PC-9 (cell line): Measurements from ENCODE around the gene DKK3. TPM values are rescaled to one million over a fixed set of nuclear protein-coding genes. Genes with fewer than 3 reads are reported as not detected.

Experiments used
- BruUV-seq: library from RNA; stranded (reverse); fragments of 400-500 nt; replicated peaks from 2 replicates; lab custom pipeline; 2021; lab: Mats Ljungman, UMichigan
- CTCF ChIA-PET: fragments of 300-600 bp; sonication (Branson Sonifier 250); formaldehyde crosslinking; loops from one replicate; lab custom pipeline; 2022; ENCODE audit warnings: antibody characterized with exemption; lab: Charles Lee
- POLR2A ChIA-PET: fragments of 300-600 bp; sonication (Branson Sonifier 250); formaldehyde crosslinking; loops from one replicate; lab custom pipeline; 2022; ENCODE audit warnings: antibody characterized with exemption; ENCODE audit not compliant: unreplicated experiment; lab: Charles Lee
- DNase-seq, 2 experiments: peaks; one replicate each; pipeline versions ENCODE4 v3.0.0 to v3.0.0-alpha.2; 2015 to 2022; ENCODE audit warnings: mixed read lengths in 1 of 2
- H2AFZ ChIP-seq: fragments of 200-600 bp; sonication (generic); 2 replicates; pipeline ENCODE4 v1.8.1; 2017; ENCODE audit warnings: antibody characterized with exemption
- H3F3A ChIP-seq: fragments of 200-600 bp; sonication (generic); 2 replicates; pipeline ENCODE4 v1.8.1; 2017; ENCODE audit warnings: antibody characterized with exemption, mild to moderate bottlenecking, low read depth; ENCODE audit not compliant: insufficient read depth
- H3K27ac ChIP-seq: fragments of 200-600 bp; sonication (generic); 2 replicates; pipeline ENCODE4 v1.6.1; 2016; ENCODE audit warnings: mixed run types
- H3K27me3 ChIP-seq: fragments of 200-600 bp; sonication (generic); 2 replicates; pipeline ENCODE4 v1.6.1; 2016; ENCODE audit warnings: low read depth, mixed run types; ENCODE audit not compliant: insufficient read depth
- H3K36me3 ChIP-seq: fragments of 200-600 bp; sonication (generic); 2 replicates; pipeline ENCODE4 v1.6.1; 2016; ENCODE audit warnings: low read depth, mixed run types
- H3K4me1 ChIP-seq: fragments of 200-600 bp; sonication (generic); replicated peaks from 2 replicates; pipeline ENCODE4 v1.6.1; 2016; ENCODE audit warnings: mixed run types; ENCODE audit not compliant: insufficient read depth
- H3K4me2 ChIP-seq: fragments of 200-600 bp; sonication (generic); 2 replicates; pipeline ENCODE4 v1.6.1; 2017; ENCODE audit warnings: mixed run types
- H3K4me3 ChIP-seq: fragments of 200-600 bp; sonication (generic); 2 replicates; pipeline ENCODE4 v1.6.1; 2016; ENCODE audit warnings: mixed run types
- H3K79me2 ChIP-seq: fragments of 200-600 bp; sonication (generic); 2 replicates; pipeline ENCODE4 v1.6.1; 2017; ENCODE audit warnings: low read depth, mixed run types
- H3K9me2 ChIP-seq: fragments of 200-600 bp; sonication (generic); 2 replicates; pipeline ENCODE4 v1.8.1; 2017; ENCODE audit warnings: mild to moderate bottlenecking; ENCODE audit not compliant: insufficient read depth
- H3K9me3 ChIP-seq: fragments of 200-600 bp; sonication (generic); 2 replicates; pipeline ENCODE4 v1.8.1; 2016; ENCODE audit warnings: low read depth; ENCODE audit not compliant: insufficient read depth
- H4K20me1 ChIP-seq: fragments of 200-600 bp; sonication (generic); 2 replicates; pipeline ENCODE4 v1.8.1; 2017; ENCODE audit not compliant: insufficient read depth
- CTCF ChIP-seq: fragments of 200-600 bp; sonication (generic); conservative IDR thresholded peaks from 2 replicates; pipeline ENCODE4 v1.6.1; 2017; ENCODE audit warnings: mixed run types, antibody characterized with exemption, mild to moderate bottlenecking, moderate library complexity
- EZH2 ChIP-seq: fragments of 200-600 bp; sonication (generic); IDR thresholded peaks from 2 replicates; pipeline ENCODE4 v1.8.0; 2017; ENCODE audit warnings: antibody characterized with exemption, low read depth
- intact Hi-C: fragments of 100-400 bp; cut with micrococcal nuclease; formaldehyde crosslinking; loops from one replicate; pipeline ENCODE4 v1.10.0; 2022; ENCODE audit not compliant: unreplicated experiment
- total RNA-seq: library from RNA; stranded (reverse); gene quantifications from 2 replicates; pipeline ENCODE4 v1.2.3, GENCODE V29; 2021

The DKK3 gene
- total RNA-seq, 1 experiment from 2014 or later = 11.5 TPM

DNA sequence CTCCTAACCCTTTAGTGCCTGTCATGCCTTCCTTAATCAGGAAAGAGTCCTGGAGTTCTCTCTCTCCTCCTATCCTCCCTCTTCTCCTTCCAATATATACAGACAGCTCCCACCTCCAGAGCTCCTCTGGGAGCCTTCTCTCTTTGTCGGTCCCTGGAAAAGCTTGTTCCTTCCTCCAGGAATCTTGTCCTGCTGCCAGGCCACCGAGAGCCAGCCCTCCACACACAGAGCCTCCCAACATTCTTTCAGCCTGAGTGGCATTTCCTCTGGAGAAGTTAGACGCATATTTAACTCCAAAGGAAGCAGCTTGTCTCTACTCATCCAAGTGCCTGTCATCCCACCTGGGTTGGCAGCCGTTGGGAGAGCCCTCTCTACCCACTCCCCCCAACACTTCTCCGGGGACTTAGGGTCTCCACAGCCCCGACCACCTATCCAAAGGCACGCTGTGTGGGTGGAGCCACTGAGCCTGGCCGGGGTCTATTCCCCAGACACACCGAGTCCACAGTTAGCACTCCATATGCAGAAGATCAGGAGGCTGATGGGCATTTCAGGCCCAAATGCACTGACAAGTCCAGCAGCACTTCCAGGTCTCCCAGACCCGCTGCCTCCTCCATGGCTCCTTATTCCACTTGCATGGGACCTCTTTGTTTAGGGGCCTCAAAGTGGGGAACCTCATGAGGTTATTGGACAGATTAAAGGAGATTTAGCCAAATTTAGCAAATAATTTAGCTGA lies 31.1 kb downstream of the DKK3 start:
- no peaks in the 10 kb centered on the region for H3K79me2 ChIP-seq
- TF ChIP-seq CTCF (no peak), EZH2 (no peak)
- ChIA-PET POLR2A (interaction anchor here (1.3 kb wide), 1 partner anchor 134 kb away, joined by 5 read pairs; no protein-coding TSS in a partner anchor), CTCF (interaction anchor here (0.9 to 1.0 kb wide), 2 partner anchors 70 to 307 kb away, joined by 3 to 4 read pairs; no protein-coding TSS in a partner anchor)
- H3K4me1 ChIP-seq = peaks cover 15% of the 10 kb centered on the region
- peak; percentile 43 to 49 for DNase-seq
- no peaks in the 10 kb centered on the region for H4K20me1 ChIP-seq
- H3K4me3 ChIP-seq = no peak overlapping the region
- H3K4me2 ChIP-seq = peak overlapping the region; percentile 49
- no TSS peak for BruUV-seq
- H3K27me3 ChIP-seq = no peaks in the 10 kb centered on the region
- H3K9me2 ChIP-seq = no peaks in the 10 kb centered on the region
- intact Hi-C loops = loop anchor here (5.0 kb wide), 1 partner anchor 65 kb away; no protein-coding TSS in a partner anchor
- H2AFZ ChIP-seq = no peak overlapping the region
- H3F3A ChIP-seq = no peaks in the 10 kb centered on the region
- H3K27ac ChIP-seq = no peak overlapping the region
- no peaks in the 10 kb centered on the region for H3K36me3 ChIP-seq
- H3K9me3 ChIP-seq = no peaks in the 10 kb centered on the region

DNA sequence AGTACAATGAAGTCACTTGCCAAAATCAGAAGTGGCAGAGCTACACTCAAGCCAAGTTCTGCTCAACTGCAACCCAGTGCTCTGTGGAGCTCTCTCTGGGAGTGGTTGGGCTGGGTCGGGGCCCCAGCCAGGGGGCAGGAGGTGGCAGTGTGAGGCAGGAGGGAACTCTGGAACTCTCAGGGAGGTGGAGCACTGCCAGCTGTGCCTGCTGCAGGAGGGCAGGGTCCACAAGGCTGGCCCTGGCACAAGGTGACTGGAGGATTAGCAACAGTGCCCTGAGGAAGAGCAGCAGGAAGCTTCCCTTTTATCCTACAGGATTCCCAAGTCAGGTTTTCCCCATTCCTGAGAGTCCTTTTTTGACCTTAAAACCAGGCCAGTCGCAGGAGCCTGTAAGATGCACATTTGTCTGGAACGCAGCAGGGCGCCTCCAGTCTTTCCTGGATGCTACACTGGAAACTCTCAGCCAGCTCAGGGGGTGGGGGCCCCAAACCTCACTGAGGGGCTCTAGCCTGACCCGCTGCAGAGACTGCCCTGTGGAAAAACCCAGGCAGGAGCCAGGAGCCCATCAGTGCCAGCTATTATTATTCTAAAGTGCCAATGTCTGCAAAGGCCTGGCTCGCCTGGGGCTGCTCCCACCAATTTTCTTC lies 31.8 kb downstream of the DKK3 start:
- H3K4me1 ChIP-seq = peaks cover 15% of the 10 kb centered on the region
- H3K79me2 ChIP-seq = no peaks in the 10 kb centered on the region
- no peaks in the 10 kb centered on the region for H3K36me3 ChIP-seq
- peak in 1 of 2 experiments; percentile 22 for DNase-seq
- no peak overlapping the region for H2AFZ ChIP-seq
- H4K20me1 ChIP-seq = no peaks in the 10 kb centered on the region
- no peaks in the 10 kb centered on the region for H3K9me2 ChIP-seq
- ChIA-PET POLR2A (interaction anchor here (1.3 kb wide), 1 partner anchor 133 kb away, joined by 5 read pairs; no protein-coding TSS in a partner anchor), CTCF (interaction anchor here (0.6 to 1.0 kb wide), 4 partner anchors 36 to 308 kb away, joined by 3 to 6 read pairs (median 4); no protein-coding TSS in a partner anchor)
- no peaks in the 10 kb centered on the region for H3K27me3 ChIP-seq
- H3K4me2 ChIP-seq = peak overlapping the region; percentile 49
- no peak overlapping the region for H3K4me3 ChIP-seq
- BruUV-seq = no TSS peak
- H3K27ac ChIP-seq = no peak overlapping the region
- intact Hi-C loops = loop anchor here (5.0 kb wide), 1 partner anchor 66 kb away; no protein-coding TSS in a partner anchor
- no peaks in the 10 kb centered on the region for H3F3A ChIP-seq
- TF ChIP-seq EZH2 (no peak), CTCF (no peak)
- no peaks in the 10 kb centered on the region for H3K9me3 ChIP-seq

DNA sequence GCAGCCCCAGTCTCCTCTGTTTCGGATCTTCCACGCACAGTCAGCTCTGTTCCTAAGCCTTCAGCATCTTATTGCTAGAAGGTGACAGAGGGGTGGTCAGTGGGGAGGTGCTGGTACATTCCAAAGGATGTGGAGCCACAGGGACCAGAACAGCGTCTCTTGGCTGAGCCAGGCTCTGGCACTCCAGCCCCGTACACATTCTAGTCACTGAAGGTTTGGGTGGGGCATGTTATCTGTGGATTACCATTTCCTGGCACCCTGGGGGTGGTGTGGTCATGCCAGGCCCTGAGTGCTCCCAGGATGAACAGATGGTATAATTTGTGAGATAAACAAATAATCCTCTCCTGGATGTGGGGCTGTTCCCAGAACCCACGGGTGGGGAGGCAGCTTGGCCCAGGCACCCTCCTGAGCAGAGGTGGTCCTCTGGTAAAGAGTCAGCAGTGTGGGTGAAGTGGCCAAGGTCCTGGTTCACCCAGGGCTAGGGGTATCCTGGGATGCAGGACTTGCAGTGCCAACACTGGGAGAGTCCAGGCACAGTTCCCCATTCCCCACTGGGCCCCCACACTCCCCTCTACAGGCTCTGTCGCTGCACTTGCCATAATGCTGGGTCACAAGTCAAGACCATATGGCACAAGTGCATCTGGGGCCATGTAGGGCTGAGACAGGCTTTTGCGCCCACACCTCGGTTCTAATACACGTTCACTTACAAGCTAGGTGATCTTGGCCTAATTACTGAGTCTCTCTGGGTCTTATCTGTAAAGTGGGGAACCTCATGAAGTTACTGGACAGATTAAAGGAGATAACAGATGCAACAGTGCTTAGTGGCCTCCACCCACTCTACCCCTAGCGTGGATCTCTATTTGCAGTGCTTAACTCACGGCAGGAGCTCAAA lies 33.0 kb downstream of the DKK3 start:
- BruUV-seq = no TSS peak
- Histone ChIP-seq H3F3A (no peaks in the 10 kb centered on the region), H3K4me1 (peaks cover 15% of the 10 kb centered on the region), H3K9me2 (no peaks in the 10 kb centered on the region), H3K27ac (no peak overlapping the region), H4K20me1 (no peaks in the 10 kb centered on the region), H3K27me3 (no peaks in the 10 kb centered on the region), H3K4me2 (no peak overlapping the region), H3K4me3 (no peak overlapping the region), H3K36me3 (no peaks in the 10 kb centered on the region), H3K79me2 (no peaks in the 10 kb centered on the region), H2AFZ (no peak overlapping the region), H3K9me3 (no peaks in the 10 kb centered on the region)
- CTCF ChIA-PET = interaction anchor here (0.6 kb wide), 2 partner anchors 35 to 43 kb away, joined by 3 to 6 read pairs; no protein-coding TSS in a partner anchor
- TF ChIP-seq EZH2 = no peak
- TF ChIP-seq CTCF = no peak
- no peak for DNase-seq
- intact Hi-C loops = loop anchor here (5.0 kb wide), 1 partner anchor 67 kb away; no protein-coding TSS in a partner anchor
- POLR2A ChIA-PET = no interaction called here
